Right atrium auricular region (tissue), 2 donors: ENCODE results near the gene CAMTA1. TPM values are rescaled to one million over a fixed set of nuclear protein-coding genes. Genes with fewer than 3 reads are reported as not detected.

Source experiments
- DNase-seq: peaks from one replicate; pipeline ENCODE4 v3.0.0-alpha.2; 2019; ENCODE audit warnings: low spot score
- H3K27ac ChIP-seq, 2 donors: fragments of 200-600 bp; sonication (generic); 1 replicate in 1 of 2; 2 replicates in 1 of 2; pipeline ENCODE4 v1.5.1; 2016 to 2019
- H3K27me3 ChIP-seq, 2 donors: fragments of 200-600 bp; sonication (generic); one replicate each; pipeline versions ENCODE4 v1.5.1 to v1.6.0; 2017 to 2019
- H3K36me3 ChIP-seq: fragments of 200-600 bp; sonication (generic); one replicate; pipeline ENCODE4 v1.5.1; 2016
- H3K4me1 ChIP-seq, 2 donors: fragments of 200-600 bp; sonication (generic); one replicate each; pipeline versions ENCODE4 v1.5.1 to v1.6.0; 2017 to 2019
- H3K4me3 ChIP-seq, 2 donors: fragments of 200-600 bp; sonication (generic); 1 replicate in 1 of 2; 2 replicates in 1 of 2; pipeline ENCODE4 v1.5.1; 2017 to 2019; ENCODE audit warnings: mild to moderate bottlenecking in 1 of 2, moderate library complexity in 1 of 2
- H3K9me3 ChIP-seq, 2 donors: fragments of 200-600 bp; sonication (generic); one replicate each; pipeline ENCODE4 v1.5.1; 2019
- CTCF ChIP-seq, 2 donors: fragments of 200-600 bp; sonication (generic); IDR thresholded peaks; one replicate each; pipeline ENCODE4 v1.5.1; 2019; ENCODE audit warnings: antibody characterized with exemption in 2 of 2
- total RNA-seq, 2 donors: library from RNA; depleted of rRNA; stranded (reverse); fragments of >200 nt; gene quantifications; one replicate each; pipeline ENCODE4 v1.1.0, GENCODE V29; 2016

The CAMTA1 gene
- total RNA-seq, 2 donors from 2014 or later: 132 to 190 TPM

GRCh38 chr1:7005762-7006161 lies 220.5 kb downstream of the CAMTA1 start:
- no peak for DNase-seq
- Histone ChIP-seq H3K36me3 (no peaks in the 10 kb centered on the region), H3K27me3 (no peaks in the 10 kb centered on the region), H3K27ac (no peak overlapping the region), H3K4me1 (no peaks in the 10 kb centered on the region), H3K4me3 (no peak overlapping the region), H3K9me3 (no peaks in the 10 kb centered on the region)
- TF ChIP-seq CTCF (IDR thresholded peaks at IDR 0.05): no peak

GRCh38 chr1:7006996-7007871 lies 222.0 kb downstream of the CAMTA1 start:
- Histone ChIP-seq H3K4me1 (no peaks in the 10 kb centered on the region), H3K9me3 (no peaks in the 10 kb centered on the region), H3K36me3 (no peaks in the 10 kb centered on the region), H3K27me3 (no peaks in the 10 kb centered on the region), H3K27ac (no peak overlapping the region), H3K4me3 (no peak overlapping the region)
- no peak for DNase-seq
- no peak for TF ChIP-seq CTCF (IDR thresholded peaks at IDR 0.05)

- no peak for DNase-seq
- no peaks in the 10 kb centered on the region for H3K36me3 ChIP-seq
- no peak overlapping the region for H3K4me3 ChIP-seq
- no peak for TF ChIP-seq CTCF (IDR thresholded peaks at IDR 0.05)
- no peaks in the 10 kb centered on the region for H3K9me3 ChIP-seq
- no peaks in the 10 kb centered on the region for H3K4me1 ChIP-seq
- H3K27me3 ChIP-seq: no peaks in the 10 kb centered on the region
- no peak overlapping the region for H3K27ac ChIP-seq
Observed at GRCh38 chr1:7007902-7008301, 222.6 kb downstream of the CAMTA1 start.

- no peak overlapping the region for H3K27ac ChIP-seq
- H3K4me1 ChIP-seq: peaks cover 0 to under 1% of the 10 kb centered on the region in 2 donors
- H3K9me3 ChIP-seq: no peaks in the 10 kb centered on the region
- peak; percentile 38 for DNase-seq
- no peak overlapping the region for H3K4me3 ChIP-seq
- no peaks in the 10 kb centered on the region for H3K36me3 ChIP-seq
- H3K27me3 ChIP-seq: no peaks in the 10 kb centered on the region
- no peak for TF ChIP-seq CTCF (IDR thresholded peaks at IDR 0.05)
Observed at GRCh38 chr1:7008331-7008730, 223.1 kb downstream of the CAMTA1 start.

GRCh38 chr1:7008975-7009740 lies 223.9 kb downstream of the CAMTA1 start:
- Histone ChIP-seq H3K9me3 (no peaks in the 10 kb centered on the region), H3K4me3 (no peak overlapping the region), H3K27me3 (no peaks in the 10 kb centered on the region), H3K4me1 (peaks cover 0 to 5% of the 10 kb centered on the region in 2 donors), H3K27ac (no peak overlapping the region), H3K36me3 (no peaks in the 10 kb centered on the region)
- peak; percentile 54 for DNase-seq
- TF ChIP-seq CTCF (IDR thresholded peaks at IDR 0.05): no peak
